Measurements from ENCODE around the gene ETS1. TPM values are rescaled to one million over a fixed set of nuclear protein-coding genes. Genes with fewer than 3 reads are reported as not detected.
A peak's percentile ranks its signal among the peaks of the same experiment; 100 is the strongest.

The ETS1 gene
- total RNA-seq, 4 donors from 2014 or later = 39.5 to 74.4 (median 59.7) TPM

DNA sequence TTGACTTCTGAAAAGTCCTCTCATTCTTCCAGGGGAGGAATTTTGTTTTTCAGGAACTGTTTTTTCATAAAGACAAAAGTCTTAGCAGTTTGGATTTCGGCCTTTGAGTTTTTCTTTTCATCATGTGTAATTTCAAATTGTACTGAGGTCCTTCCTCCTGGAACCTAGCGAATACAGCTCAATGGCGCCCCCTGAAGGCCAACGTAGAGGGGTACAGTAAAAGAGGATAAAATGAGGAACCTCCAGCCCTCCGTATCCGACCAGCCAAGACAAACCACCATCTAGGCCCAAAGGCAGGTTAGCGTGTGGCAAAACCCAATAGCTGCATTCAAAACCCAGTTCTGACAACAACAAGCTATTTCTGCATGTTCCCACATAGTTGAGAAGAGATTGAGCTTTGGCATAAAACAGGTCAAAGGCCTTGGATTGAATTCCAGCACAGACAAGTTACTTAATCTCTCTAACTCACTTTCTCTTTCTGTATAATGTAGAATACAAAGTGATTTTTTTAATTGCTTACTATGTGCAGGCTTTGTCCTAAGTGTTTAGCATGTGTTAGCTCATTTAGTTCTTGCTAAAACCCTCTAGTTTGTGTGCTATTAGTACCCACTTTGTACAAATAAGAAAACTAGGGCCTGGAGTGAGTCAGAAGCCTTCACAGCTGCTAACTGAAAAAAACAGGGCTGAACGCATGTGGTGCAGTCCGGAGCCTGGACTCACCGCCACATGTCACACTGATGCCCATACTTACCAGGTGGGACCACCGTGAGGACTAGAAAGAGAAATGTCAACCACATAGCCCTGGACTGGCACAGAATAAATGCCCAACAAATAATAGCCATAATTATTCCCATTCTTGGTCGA, 43.2 kb upstream of the ETS1 start:
- Histone ChIP-seq H3K27ac (replicated peaks in 1 of 4) (peak overlapping the region in 1 of 4 donors; percentile 32), H3K4me1 (peaks cover 14 to 17% (median 14%) of the 10 kb centered on the region in 4 donors), H3K9me3 (no peaks in the 10 kb centered on the region), H3K27me3 (no peaks in the 10 kb centered on the region), H3K36me3 (no peaks in the 10 kb centered on the region), H3K4me3 (peak overlapping the region in 1 of 4 donors; percentile 5)
- peak; percentile 96 for DNase-seq (ENCODE audit: extremely low spot score)
- 36% methylated on average over 12 of the region's 12 CpGs for WGBS
- intact Hi-C loops (cut with DNase I) = loop anchor here (5.0 kb wide), 1 partner anchor 202 kb away; no protein-coding TSS in a partner anchor
- TF ChIP-seq, protein P1, sequence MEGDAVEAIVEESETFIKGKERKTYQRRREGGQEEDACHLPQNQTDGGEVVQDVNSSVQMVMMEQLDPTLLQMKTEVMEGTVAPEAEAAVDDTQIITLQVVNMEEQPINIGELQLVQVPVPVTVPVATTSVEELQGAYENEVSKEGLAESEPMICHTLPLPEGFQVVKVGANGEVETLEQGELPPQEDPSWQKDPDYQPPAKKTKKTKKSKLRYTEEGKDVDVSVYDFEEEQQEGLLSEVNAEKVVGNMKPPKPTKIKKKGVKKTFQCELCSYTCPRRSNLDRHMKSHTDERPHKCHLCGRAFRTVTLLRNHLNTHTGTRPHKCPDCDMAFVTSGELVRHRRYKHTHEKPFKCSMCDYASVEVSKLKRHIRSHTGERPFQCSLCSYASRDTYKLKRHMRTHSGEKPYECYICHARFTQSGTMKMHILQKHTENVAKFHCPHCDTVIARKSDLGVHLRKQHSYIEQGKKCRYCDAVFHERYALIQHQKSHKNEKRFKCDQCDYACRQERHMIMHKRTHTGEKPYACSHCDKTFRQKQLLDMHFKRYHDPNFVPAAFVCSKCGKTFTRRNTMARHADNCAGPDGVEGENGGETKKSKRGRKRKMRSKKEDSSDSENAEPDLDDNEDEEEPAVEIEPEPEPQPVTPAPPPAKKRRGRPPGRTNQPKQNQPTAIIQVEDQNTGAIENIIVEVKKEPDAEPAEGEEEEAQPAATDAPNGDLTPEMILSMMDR (IDR thresholded peaks at IDR 0.05) = peak; percentile 83 to 91 (median 89)
- TF ChIP-seq EP300 (IDR thresholded peaks at IDR 0.05) = no peak

DNA sequence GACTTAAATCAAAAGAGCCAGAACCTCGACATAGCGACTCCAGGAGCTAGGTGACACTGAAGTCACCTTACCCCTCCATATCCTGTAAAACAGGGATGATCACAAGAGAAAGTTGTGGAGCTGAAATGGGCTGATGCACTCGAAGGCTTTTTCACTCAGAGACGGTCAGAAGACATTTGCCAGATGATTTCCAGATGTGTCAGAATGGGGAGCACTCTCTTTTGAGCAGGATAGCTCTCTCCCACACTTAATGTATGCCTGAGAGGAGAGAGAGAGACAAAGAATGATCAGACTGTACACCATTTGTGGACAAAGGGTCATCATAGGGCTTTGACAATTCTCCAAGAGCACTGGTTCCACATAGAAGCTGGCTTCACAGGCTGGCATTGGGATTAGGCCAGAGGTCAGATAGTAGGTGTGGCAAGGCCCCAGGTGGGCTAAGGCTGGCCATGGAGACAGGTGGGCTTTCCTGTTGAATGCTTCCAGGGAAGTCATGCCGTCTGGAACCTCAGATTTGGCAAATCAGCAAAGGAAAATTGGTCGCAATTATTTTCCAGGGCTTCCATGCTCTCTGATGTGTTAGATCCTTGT, 42.3 kb upstream of the ETS1 start:
- H3K27me3 ChIP-seq = no peaks in the 10 kb centered on the region
- no peaks in the 10 kb centered on the region for H3K9me3 ChIP-seq
- H3K4me3 ChIP-seq = no peak overlapping the region
- TF ChIP-seq, protein P1 (IDR thresholded peaks at IDR 0.05) = no peak
- TF ChIP-seq EP300 (IDR thresholded peaks at IDR 0.05) = no peak
- TF ChIP-seq POLR2A (IDR thresholded peaks at IDR 0.05; ENCODE audit: low read depth) = no peak
- no peak for TF ChIP-seq POLR2AphosphoS5 (IDR thresholded peaks at IDR 0.05)
- DNase-seq (ENCODE audit: extremely low spot score) = peak; percentile 64
- WGBS = 52% methylated on average over 6 of the region's 6 CpGs
- H3K27ac ChIP-seq (replicated peaks in 1 of 4) = no peak overlapping the region
- intact Hi-C loops (cut with DNase I) = loop anchor here (1.0 to 5.0 kb wide), 3 partner anchors 203 to 457 kb away; no protein-coding TSS in a partner anchor
- H3K4me1 ChIP-seq = peaks cover 14 to 17% (median 14%) of the 10 kb centered on the region in 4 donors
- no peaks in the 10 kb centered on the region for H3K36me3 ChIP-seq

DNA sequence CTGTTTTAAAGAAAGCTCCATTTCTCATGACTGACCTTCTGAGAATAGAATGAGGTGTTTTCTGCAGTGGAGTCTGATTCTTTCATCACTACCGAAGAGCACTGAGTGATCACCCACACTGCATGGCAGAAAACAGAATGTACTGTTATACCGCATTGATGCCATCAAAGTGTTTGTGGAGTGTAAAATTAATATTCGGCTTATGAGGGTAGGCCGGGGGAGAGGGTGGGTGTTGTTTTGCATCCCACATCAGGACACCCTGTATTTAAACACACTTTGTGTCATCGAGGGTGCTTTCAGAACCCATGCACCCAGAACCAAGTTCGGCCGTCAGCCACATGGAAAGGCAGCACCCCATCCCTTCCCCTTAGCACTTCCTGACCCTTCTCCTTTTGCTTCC, 41.3 kb upstream of the ETS1 start:
- Histone ChIP-seq H3K36me3 (no peaks in the 10 kb centered on the region), H3K27ac (replicated peaks in 1 of 4) (no peak overlapping the region), H3K9me3 (no peaks in the 10 kb centered on the region), H3K27me3 (no peaks in the 10 kb centered on the region), H3K4me1 (peaks cover 14 to 17% (median 14%) of the 10 kb centered on the region in 4 donors), H3K4me3 (no peak overlapping the region)
- 92% methylated on average over 7 of the region's 7 CpGs for WGBS
- TF ChIP-seq POLR2AphosphoS5 (IDR thresholded peaks at IDR 0.05) = peak in 1 of 2 donors; percentile 4
- TF ChIP-seq, protein P1 (IDR thresholded peaks at IDR 0.05) = no peak
- no peak for TF ChIP-seq EP300 (IDR thresholded peaks at IDR 0.05)
- intact Hi-C loops (cut with DNase I) = loop anchor here (1.0 to 2.0 kb wide), 2 partner anchors 334 to 456 kb away; no protein-coding TSS in a partner anchor
- no peak for DNase-seq (ENCODE audit: extremely low spot score)

DNA sequence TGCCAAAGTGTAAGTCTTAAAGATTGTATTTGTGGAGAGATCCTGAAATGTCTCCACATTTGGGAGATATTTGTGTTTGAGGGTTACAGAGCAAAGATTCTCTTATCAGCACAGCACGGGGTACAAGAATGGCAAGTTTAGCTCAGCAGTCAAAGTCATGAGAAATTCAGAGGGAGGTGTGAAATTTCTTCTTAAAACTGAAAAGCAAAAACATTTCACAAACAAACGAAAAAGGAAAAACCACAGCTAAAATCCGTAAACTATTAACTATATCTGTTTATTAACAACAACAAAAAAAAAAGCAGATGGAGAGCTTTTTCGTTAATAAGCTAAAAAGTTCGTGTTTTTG, 40.9 kb upstream of the ETS1 start:
- H3K36me3 ChIP-seq = no peaks in the 10 kb centered on the region
- intact Hi-C loops (cut with DNase I) = loop anchor here (2.0 kb wide), 1 partner anchor 333 kb away; no protein-coding TSS in a partner anchor
- 91% methylated on average over 5 of the region's 5 CpGs for WGBS
- no peaks in the 10 kb centered on the region for H3K27me3 ChIP-seq
- H3K27ac ChIP-seq (replicated peaks in 1 of 4) = no peak overlapping the region
- DNase-seq (ENCODE audit: extremely low spot score) = no peak
- peaks cover 14 to 17% (median 14%) of the 10 kb centered on the region in 4 donors for H3K4me1 ChIP-seq
- TF ChIP-seq POLR2A (IDR thresholded peaks at IDR 0.05; ENCODE audit: low read depth) = no peak
- H3K9me3 ChIP-seq = no peaks in the 10 kb centered on the region
- no peak overlapping the region for H3K4me3 ChIP-seq

DNA sequence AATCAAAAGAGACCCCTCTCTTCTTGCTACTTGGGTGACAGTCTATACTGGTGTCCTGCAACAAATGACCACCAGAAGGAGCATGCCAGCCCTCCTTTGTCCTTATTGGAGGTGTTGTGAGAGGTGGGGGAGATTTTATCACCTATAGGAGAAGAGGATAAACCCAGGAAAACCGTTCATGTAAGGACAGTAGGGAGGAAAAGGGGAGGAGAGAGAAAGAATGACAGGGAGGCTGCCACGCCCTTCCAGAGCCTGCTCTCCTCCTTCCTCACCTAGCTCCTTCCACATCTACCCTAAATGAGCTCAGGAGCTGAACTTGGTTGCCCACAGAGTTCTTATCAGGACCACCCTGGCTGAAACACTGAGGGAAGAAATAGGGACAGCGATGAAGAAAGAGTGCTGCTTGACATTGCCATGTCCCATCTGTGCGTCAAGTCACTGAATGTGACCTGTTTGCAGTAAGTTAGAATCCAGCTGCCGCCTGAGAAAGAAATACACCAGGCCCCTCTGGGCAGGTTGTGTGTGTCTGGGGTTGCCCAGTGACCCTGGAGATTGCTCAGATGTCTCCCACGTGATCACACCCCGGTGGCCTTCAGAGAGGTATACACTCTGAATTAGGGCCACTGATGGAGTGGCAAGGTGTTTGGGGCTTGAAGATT, 40.4 kb upstream of the ETS1 start:
- TF ChIP-seq, protein P1 (IDR thresholded peaks at IDR 0.05) = no peak
- TF ChIP-seq EP300 (IDR thresholded peaks at IDR 0.05) = no peak
- TF ChIP-seq POLR2AphosphoS5 (IDR thresholded peaks at IDR 0.05) = no peak
- TF ChIP-seq POLR2A (IDR thresholded peaks at IDR 0.05; ENCODE audit: low read depth) = no peak
- H3K27ac ChIP-seq (replicated peaks in 1 of 4) = no peak overlapping the region
- 94% methylated on average over 7 of the region's 7 CpGs for WGBS

More for the DNA sequence above, 40.4 kb upstream of the ETS1 start:
- intact Hi-C loops (cut with DNase I) = loop anchor here (2.0 kb wide), 1 partner anchor 333 kb away; no protein-coding TSS in a partner anchor
- Histone ChIP-seq H3K27me3 (no peaks in the 10 kb centered on the region), H3K4me3 (no peak overlapping the region), H3K36me3 (no peaks in the 10 kb centered on the region), H3K4me1 (peaks cover 14 to 19% (median 15%) of the 10 kb centered on the region in 4 donors), H3K9me3 (no peaks in the 10 kb centered on the region)
- peak; percentile 57 for DNase-seq (ENCODE audit: extremely low spot score)
